Panc1 (cell line): Measurements from ENCODE around the gene MOB3A.

ENCODE experiments used
- POLR2AphosphoS5 ChIP-seq: IDR thresholded peaks from 2 replicates; pipeline ENCODE4 v1.6.1; 2012; ENCODE audit warnings: mild to moderate bottlenecking, low read depth, low read length, moderate library complexity
- SIN3A ChIP-seq: IDR thresholded peaks from 2 replicates; pipeline ENCODE4 v1.6.1; 2012; ENCODE audit warnings: low read depth, mild to moderate bottlenecking, low read length, moderate library complexity, borderline replicate concordance; ENCODE audit not compliant: insufficient read depth
- TCF7L2 ChIP-seq: IDR thresholded peaks from 2 replicates; pipeline ENCODE4 v1.6.1; 2011; ENCODE audit warnings: mild to moderate bottlenecking, low read depth, low read length, inconsistent platforms
- TF ChIP-seq, protein P1 (sequence below): fragments of 450-650 bp; IDR thresholded peaks from 2 replicates; pipeline ENCODE4 v1.5.1; 2017; ENCODE audit warnings: mild to moderate bottlenecking
- TF ChIP-seq, protein P2 (sequence below), 2 experiments: IDR thresholded peaks; 2 replicates each; pipeline ENCODE4 v1.6.1; 2011 to 2012; ENCODE audit warnings: low read depth in 2 of 2, control low read depth in 1 of 2, low read length in 1 of 2, mild to moderate bottlenecking in 1 of 2, moderate library complexity in 1 of 2; ENCODE audit not compliant: insufficient read depth in 1 of 2

DNA sequence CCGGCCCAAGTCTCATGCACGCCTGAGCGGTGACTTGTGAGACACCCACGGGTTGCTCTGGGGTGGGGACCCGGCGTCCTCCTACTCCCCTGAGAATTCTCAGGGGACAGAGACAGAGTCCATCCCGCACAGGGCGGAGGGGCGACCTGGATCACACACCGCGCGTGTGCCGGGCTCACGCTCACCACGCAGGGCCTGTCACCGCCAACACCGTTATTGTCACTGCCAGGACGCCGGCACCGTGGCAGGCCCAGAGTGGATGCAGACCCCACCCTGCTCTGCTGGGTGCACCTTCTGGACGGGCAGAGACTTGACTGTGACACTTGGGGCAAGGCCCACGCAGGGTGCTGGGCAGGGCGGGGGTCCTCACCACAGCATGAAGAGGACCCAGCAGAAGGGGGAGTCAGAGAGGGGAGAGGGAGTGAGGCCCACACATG, 16.2 kb downstream of the MOB3A start:
- TF ChIP-seq, protein P1, sequence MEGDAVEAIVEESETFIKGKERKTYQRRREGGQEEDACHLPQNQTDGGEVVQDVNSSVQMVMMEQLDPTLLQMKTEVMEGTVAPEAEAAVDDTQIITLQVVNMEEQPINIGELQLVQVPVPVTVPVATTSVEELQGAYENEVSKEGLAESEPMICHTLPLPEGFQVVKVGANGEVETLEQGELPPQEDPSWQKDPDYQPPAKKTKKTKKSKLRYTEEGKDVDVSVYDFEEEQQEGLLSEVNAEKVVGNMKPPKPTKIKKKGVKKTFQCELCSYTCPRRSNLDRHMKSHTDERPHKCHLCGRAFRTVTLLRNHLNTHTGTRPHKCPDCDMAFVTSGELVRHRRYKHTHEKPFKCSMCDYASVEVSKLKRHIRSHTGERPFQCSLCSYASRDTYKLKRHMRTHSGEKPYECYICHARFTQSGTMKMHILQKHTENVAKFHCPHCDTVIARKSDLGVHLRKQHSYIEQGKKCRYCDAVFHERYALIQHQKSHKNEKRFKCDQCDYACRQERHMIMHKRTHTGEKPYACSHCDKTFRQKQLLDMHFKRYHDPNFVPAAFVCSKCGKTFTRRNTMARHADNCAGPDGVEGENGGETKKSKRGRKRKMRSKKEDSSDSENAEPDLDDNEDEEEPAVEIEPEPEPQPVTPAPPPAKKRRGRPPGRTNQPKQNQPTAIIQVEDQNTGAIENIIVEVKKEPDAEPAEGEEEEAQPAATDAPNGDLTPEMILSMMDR, result no peak
- TF ChIP-seq TCF7L2, result no peak
- TF ChIP-seq, protein P2, sequence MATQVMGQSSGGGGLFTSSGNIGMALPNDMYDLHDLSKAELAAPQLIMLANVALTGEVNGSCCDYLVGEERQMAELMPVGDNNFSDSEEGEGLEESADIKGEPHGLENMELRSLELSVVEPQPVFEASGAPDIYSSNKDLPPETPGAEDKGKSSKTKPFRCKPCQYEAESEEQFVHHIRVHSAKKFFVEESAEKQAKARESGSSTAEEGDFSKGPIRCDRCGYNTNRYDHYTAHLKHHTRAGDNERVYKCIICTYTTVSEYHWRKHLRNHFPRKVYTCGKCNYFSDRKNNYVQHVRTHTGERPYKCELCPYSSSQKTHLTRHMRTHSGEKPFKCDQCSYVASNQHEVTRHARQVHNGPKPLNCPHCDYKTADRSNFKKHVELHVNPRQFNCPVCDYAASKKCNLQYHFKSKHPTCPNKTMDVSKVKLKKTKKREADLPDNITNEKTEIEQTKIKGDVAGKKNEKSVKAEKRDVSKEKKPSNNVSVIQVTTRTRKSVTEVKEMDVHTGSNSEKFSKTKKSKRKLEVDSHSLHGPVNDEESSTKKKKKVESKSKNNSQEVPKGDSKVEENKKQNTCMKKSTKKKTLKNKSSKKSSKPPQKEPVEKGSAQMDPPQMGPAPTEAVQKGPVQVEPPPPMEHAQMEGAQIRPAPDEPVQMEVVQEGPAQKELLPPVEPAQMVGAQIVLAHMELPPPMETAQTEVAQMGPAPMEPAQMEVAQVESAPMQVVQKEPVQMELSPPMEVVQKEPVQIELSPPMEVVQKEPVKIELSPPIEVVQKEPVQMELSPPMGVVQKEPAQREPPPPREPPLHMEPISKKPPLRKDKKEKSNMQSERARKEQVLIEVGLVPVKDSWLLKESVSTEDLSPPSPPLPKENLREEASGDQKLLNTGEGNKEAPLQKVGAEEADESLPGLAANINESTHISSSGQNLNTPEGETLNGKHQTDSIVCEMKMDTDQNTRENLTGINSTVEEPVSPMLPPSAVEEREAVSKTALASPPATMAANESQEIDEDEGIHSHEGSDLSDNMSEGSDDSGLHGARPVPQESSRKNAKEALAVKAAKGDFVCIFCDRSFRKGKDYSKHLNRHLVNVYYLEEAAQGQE (IDR thresholded peaks at IDR 0.05; ENCODE audit: insufficient read depth in 1 of 2, low read depth in 2 of 2, low read length in 1 of 2), result no peak
- no peak for TF ChIP-seq POLR2AphosphoS5
- no peak for TF ChIP-seq SIN3A
